ENCODE data around the gene ELOVL5. TPM values are rescaled to one million over a fixed set of nuclear protein-coding genes. Genes with fewer than 3 reads are reported as not detected.
"Not testable (repeated sequence)": the region's sequence is repeated elsewhere in the genome, so short reads cannot be mapped to it uniquely, and the experiment has no call there.

The ELOVL5 gene
- total RNA-seq, 1 experiment from 2014 or later: 12.2 TPM

- in situ Hi-C loops (cut with HindIII; ENCODE audit: low sequenced_read_pairs): no loop called here
- DNase-seq (ENCODE audit: low spot score): peak; percentile 30
Observed at GRCh38 chr6:53360093-53360912, 11.6 kb upstream of the ELOVL5 start.

GRCh38 chr6:53359843-53360092 lies 11.0 kb upstream of the ELOVL5 start:
- in situ Hi-C loops (cut with HindIII; ENCODE audit: low sequenced_read_pairs): no loop called here
- no peak for DNase-seq (ENCODE audit: low spot score)

- DNase-seq (ENCODE audit: low spot score): peak; percentile 92
- in situ Hi-C loops (cut with HindIII; ENCODE audit: low sequenced_read_pairs): no loop called here
Observed at GRCh38 chr6:53359095-53359842, 10.5 kb upstream of the ELOVL5 start.

GRCh38 chr6:53358440-53359094 lies 9.8 kb upstream of the ELOVL5 start:
- peak; percentile 63 for DNase-seq (ENCODE audit: low spot score)
- in situ Hi-C loops (cut with HindIII; ENCODE audit: low sequenced_read_pairs): no loop called here

DNA sequence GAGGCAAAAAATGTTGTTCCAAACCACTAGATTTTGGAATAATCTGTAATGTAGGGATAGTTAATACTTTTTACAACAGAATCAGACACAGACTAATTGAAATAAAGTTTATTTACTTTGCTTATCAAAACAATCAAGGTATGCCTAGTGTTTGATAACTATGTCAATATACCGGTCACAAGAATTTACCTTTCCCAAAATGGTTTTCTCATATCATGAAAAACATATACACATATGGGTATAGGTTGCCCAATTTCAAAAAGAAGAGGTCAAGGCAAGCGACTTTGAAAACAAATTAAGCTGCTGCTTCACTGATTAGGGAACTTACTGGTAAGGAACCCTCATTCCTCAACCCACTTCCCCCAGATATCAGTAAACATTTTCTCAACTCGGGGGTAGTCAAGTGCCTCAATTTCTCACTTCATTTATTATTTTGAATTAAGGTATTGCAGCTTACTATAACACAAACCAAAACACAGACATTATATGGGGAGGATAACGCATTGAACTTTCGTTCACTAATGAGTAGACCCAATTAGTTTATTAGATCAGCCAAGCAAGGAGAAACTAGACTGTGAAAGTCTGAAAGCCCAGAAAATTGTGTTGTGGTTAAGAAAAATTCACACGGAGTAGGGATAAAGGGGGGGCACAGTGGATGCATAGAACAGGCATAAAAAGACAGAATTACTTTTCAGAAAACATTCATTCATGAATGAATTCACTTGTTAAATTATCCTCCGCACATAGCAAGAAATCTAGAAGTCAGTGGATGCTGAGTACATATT lies 9.0 kb upstream of the ELOVL5 start:
- no peak for DNase-seq (ENCODE audit: low spot score)
- in situ Hi-C loops (cut with HindIII; ENCODE audit: low sequenced_read_pairs): no loop called here

- no peak for DNase-seq (ENCODE audit: low spot score)
- in situ Hi-C loops (cut with HindIII; ENCODE audit: low sequenced_read_pairs): no loop called here
Observed at GRCh38 chr6:53353624-53354023, 4.9 kb upstream of the ELOVL5 start.

DNA sequence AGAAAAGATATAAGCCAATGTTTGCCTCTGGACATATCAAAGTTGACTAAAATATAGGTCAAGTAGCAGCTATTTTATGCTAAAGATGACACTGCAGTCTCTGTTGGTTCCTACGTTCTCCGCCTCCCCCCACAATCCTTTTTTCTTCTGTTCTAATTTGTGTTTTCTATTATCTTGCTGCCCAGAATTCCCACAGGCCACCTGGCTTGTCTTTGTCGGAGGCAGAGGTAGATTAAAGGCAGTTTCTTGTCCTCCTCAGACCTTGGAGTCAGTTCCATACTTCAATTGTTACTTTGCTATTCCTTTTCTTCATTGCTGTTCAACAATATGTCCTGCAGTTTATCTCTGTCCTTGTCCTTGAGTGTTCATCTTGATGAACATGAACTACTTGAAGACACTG lies 3.6 kb upstream of the ELOVL5 start:
- in situ Hi-C loops (cut with HindIII; ENCODE audit: low sequenced_read_pairs): no loop called here
- no peak for DNase-seq (ENCODE audit: low spot score)

GRCh38 chr6:53349209-53349693 lies 501 bp upstream of the ELOVL5 start:
- no peak for DNase-seq (ENCODE audit: low spot score)
- in situ Hi-C loops (cut with HindIII; ENCODE audit: low sequenced_read_pairs): no loop called here

- peak; percentile 56 for DNase-seq (ENCODE audit: low spot score)
- in situ Hi-C loops (cut with HindIII; ENCODE audit: low sequenced_read_pairs): no loop called here
Observed at GRCh38 chr6:53347921-53348370, 804 bp downstream of the ELOVL5 start.

DNA sequence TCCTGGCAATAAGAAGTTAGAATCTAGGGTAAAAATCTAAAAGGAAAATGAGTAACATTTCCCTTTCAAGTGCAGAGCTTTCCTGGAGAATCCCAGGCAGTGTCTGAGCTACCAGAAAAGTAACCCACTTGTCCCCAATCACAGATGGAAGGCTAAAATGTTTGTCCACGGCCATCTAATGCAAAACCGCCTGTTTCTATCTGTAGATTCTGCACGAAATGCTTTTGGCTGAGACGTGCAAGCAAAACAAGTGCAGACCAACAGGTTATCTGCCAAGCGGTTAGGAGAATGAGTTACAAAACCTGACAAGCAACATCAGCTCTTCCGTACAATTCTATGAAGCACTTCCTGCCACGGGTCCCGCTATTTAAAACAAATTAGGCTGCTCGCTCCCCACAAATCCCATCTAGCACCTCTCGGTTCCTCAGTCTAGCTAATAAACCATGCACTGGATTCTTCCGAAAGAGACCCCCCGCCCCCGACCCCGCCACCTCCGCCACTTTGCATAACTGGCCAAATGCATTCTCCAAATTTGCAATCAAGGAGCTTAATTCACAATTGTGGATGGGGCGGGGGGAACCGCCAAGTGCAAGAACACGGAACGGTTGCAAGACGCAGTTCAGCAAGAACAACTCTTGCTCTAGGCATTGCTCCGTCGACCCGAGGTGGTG lies 1.4 kb downstream of the ELOVL5 start:
- DNase-seq (ENCODE audit: low spot score): peak; percentile 70
- in situ Hi-C loops (cut with HindIII; ENCODE audit: low sequenced_read_pairs): no loop called here

DNA sequence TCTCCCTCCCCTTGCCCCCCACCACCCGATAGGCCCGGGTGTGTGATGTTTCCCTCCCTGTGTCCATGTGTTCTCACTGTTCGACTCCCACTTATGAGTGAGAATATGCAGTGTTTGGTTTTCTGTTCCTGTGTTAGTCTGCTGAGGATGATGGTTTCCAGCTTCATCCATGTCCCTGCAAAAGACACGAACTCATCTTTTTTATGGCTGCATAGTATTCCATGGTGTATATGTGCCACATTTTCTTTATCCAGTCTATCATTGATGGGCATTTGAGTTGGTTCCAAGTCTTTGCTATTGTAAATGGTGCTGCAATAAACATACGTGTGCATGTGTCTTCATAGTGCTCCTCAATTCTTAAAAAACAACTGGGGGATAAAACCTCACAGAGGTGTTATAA lies 2.7 kb downstream of the ELOVL5 start:
- DNase-seq (ENCODE audit: low spot score); in situ Hi-C loops (cut with HindIII; ENCODE audit: low sequenced_read_pairs): not testable (repeated sequence)

DNA sequence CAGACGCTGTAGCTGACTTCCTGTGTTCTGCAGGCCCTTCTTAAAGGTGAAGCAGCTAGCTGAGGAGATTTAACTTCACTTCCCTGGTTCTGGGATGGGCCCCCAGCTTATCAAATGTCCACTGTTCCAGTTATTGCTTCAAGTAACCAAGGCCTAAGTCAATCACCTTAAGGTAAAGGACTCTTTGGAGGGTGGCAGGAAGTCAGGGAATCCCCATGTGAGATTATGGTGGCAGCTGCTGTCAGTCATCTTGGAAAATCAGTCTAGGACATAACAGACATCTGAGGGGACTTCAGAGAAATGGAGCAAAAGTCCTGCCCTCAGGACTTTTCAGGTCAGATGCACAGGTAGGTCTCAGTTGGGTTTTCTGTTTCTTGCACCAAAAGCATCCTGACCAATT lies 3.8 kb downstream of the ELOVL5 start:
- DNase-seq (ENCODE audit: low spot score): no peak
- in situ Hi-C loops (cut with HindIII; ENCODE audit: low sequenced_read_pairs): no loop called here

GRCh38 chr6:53343092-53343491 lies 5.7 kb downstream of the ELOVL5 start:
- DNase-seq (ENCODE audit: low spot score): no peak
- in situ Hi-C loops (cut with HindIII; ENCODE audit: low sequenced_read_pairs): no loop called here

DNA sequence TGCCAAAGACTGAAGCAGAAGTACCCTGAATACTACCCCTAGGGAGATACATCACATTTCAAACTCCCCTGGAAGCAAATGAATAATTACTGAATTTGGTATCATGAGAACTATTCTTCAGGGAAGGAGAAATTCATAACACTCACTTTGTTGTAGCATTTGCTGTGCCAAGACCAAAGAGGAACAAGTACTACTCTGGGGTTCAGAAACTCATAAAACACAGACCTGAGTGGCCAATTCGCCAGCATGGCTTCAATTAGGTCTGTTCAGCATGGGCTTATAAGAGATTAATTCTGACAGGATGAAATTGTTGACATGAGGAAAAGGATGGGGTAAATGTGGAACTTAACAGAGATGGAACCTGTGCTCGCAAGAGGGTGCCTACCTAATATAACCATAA lies 6.5 kb downstream of the ELOVL5 start:
- DNase-seq (ENCODE audit: low spot score): no peak
- in situ Hi-C loops (cut with HindIII; ENCODE audit: low sequenced_read_pairs): no loop called here

DNA sequence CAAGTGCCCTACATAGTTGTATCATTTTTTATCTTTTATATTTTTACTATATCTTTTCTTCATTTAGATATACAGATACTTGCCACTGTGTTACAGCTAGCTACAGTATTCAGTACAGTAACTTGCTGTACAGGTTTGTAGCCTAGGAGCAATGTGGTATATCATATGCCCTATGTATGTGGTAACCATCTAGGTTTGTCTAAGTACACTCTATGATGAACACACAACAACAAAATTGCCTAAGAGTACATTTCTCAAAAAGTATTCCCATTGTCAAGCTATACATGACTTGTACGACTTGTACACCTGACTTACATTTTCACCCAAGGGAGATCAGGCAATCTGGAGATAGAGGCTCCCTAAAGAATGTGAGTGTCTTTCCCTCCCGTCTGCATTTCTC lies 8.2 kb downstream of the ELOVL5 start:
- in situ Hi-C loops (cut with HindIII; ENCODE audit: low sequenced_read_pairs): no loop called here
- DNase-seq (ENCODE audit: low spot score): no peak

DNA sequence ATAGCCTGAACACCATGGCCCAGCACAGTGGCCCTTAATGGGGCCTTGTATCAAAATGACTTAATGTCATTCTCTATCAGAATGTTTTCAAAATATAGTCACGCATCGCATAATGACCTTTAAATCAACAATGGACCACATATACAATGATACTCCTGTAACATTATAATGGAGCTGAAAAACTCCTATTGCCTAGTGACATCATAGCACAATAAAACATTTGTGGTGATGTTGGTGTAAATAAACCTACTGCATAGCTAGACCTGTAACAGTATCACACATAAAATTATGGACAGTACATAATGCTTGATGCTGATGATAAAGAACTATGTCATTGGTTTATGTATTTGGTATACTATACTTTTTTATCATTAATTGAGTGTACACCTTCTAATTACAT lies 9.3 kb downstream of the ELOVL5 start:
- no peak for DNase-seq (ENCODE audit: low spot score)
- in situ Hi-C loops (cut with HindIII; ENCODE audit: low sequenced_read_pairs): no loop called here

DNA sequence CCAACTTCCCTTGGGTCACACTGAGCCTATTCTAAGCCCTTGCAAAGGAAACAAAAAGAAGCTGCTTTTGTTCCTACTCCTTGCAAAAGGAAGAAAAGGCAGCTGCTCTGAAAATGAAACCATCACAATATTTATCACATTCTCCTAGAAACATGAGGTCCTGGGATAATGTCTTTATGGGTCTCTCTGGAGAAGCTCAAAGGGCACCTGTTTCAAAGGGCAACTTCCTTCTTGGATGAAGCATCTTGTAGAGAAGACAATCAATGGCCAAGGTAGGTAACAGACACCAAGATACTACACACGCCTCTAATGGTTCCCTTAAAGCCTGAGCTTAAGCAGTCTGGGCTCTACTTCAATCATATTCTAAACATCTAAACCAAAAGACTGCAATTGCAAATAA lies 10.4 kb downstream of the ELOVL5 start:
- in situ Hi-C loops (cut with HindIII; ENCODE audit: low sequenced_read_pairs): no loop called here

GRCh38 chr6:53336070-53336469 lies 12.7 kb downstream of the ELOVL5 start:
- in situ Hi-C loops (cut with HindIII; ENCODE audit: low sequenced_read_pairs): no loop called here
- DNase-seq (ENCODE audit: low spot score): no peak

More for the DNA sequence above, 10.4 kb downstream of the ELOVL5 start:
- no peak for DNase-seq (ENCODE audit: low spot score)

All from G401 (cell line).